Activated T-cell treated with anti-CD3 and anti-CD28 coated beads, Interleukin-2, amount 50 U/mL, for 48 hours (primary cell): ENCODE measurements around the gene SMCO3.

Experiments
- DNase-seq, 2 experiments: peaks; one replicate each; pipeline ENCODE4 v3.0.0-alpha.2; 2020

Gene SMCO3

DNA sequence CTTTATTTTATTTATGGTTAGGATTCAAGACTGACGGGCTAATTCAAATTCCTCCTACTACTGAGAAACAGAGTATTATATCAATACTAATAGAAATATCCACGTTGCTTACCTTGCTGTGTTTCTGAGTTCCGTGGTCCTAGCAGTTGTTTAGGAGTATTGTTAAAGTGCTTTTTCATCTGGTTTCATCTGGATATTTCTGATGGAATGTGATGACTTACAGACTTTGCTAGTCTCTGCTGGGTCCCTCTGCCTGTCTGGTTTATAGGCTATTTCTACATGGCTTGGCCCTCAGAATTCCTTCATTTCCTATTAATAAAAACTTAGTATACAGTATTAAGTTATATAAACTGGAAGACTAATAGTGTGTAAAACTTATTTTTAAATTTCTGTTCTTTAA is at the start of gene SMCO3:
Gene SMCO3 (minus strand): TSS at position 169 of the 400 bp plus-strand sequence. CDS start 7,502 bp downstream, outside the sequence.
- no peak for DNase-seq

DNA sequence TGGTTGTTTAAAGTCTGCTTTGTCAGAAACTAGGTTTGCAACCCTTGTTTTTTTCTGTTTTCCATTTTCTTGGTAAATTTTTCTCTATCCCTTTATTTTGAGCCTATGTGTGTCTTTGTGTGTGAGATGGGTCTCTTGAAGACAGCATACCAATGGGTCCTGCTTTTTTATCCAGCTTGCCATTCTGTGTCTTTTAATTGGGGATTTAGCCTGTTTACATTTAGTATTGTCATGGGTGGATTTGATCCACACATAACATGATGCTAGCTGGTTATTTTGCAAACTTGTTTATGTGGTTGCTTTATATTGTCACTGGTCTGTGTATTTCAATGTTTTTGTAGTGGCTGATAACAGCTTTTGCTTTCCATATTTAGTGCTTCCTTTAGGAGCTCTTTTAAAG is 46.5 kb upstream of the SMCO3 start:
- DNase-seq = no peak

DNA sequence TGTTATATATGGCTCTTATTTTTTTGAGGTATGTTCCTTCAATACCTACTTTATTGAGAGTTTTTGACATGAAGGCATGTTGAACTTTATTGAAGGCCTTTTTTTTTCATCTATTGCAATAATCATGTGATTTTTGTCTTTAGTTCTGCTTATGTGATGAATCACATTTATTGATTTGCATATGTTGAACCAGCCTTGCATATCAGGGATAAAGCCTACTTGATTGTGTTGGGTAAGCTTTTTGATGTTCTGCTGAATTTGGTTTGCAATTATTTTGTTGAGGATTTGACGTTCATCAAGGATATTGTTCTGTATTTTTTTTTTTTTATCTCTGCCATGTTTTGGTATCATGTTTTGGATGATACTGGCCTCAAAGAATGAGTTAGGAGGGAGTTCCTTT is 44.5 kb upstream of the SMCO3 start:
- DNase-seq = no peak

DNA sequence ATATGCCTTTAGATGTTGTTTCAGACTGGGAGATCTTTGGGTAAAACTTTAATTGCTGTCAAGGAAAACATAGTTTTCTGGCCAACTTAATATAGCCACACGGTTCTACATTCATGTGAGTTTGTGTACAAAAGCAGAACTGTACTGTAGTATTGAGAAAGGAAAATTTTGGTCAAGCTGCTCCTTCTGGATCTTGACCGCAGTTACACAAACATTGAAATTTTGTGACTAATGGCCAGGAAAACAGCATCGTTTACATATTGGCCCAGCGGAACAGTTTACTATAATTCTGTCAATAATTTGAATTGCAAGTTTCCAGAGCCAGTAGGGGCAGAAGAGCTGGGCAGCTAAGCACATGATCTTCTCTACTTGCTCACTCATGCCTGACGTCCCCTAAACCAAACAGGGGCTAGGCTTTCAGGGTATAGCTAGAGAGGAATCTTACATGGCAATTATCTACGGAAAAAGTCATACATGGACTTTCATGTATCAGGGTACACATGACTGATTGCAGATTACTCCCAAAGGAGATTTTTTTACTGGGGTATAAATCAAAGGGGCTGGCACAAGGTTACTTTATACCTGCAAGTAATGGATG is 40.7 kb upstream of the SMCO3 start:
- DNase-seq = no peak

DNA sequence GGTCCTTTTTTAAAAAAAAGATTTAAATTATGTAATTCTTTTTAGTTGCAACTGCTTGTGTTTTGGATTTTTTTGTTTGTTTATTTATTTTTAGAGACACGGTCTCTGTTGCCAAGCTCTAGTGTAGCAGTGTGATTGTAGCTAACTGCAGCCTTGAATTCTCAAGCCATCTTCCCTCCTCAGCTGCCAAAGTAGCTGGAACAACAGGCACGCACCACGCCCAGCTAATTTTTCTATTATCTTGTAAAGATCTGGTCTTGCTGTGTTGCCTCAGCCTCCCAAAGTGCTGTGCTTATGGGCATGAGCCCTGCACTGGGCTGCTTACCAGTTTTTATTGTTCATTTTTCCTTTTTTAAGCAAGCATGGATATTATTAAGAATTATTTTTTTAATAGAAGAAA is 40.0 kb upstream of the SMCO3 start:
- DNase-seq = no peak

DNA sequence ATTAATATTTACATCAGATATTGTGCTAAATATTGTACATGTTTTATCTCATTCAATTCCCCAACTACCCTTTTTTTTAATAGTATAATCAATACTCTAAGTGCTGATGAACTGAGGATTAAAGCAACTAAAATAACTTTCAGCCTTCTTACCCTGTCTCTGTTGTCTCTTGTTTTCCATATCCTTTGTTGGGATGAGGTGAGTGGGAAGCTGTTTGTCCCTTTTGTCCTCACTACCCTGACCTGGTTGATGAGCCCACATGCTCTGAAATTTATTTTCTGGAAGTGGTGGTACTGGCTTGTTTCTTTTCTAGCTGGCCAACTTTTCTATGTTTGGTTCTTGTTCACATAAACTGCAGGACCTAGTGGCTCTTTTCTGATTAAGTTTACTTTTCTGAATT is 38.9 kb upstream of the SMCO3 start:
- DNase-seq = no peak

DNA sequence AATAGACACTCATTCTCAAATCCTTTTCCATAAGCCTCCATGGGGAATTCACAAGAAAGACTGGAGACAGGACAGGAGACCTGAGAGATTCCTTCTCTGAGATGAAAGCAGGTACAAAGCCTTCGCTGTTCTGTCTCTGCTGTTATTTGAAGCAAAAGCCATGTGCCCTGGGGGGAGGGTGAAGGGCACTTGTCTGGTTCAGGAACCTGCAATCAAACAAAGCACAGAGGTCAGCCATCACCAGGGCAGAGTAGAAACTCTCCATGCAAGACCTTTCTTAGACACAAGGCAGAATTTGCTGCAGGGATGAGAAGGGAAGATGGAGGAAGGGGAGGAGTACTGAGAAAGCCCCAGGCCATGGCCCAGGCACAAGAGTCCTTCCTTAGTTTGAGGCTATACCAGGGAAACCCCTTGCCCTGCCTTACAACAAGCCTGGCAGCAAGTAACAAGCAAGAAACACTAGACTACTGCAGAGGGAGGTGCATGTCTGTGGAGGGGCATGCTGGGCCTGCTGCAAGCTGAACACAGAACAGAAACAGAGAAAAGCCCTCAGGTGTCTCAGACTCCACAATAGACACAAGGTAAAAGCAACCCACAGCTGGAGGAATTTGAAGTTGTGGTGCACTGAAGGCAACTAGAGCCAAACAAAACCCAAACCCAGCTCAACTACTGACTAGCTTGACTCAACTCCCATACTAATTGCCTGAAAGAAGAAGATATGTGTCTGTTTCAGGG is 37.1 kb upstream of the SMCO3 start:
- no peak for DNase-seq

DNA sequence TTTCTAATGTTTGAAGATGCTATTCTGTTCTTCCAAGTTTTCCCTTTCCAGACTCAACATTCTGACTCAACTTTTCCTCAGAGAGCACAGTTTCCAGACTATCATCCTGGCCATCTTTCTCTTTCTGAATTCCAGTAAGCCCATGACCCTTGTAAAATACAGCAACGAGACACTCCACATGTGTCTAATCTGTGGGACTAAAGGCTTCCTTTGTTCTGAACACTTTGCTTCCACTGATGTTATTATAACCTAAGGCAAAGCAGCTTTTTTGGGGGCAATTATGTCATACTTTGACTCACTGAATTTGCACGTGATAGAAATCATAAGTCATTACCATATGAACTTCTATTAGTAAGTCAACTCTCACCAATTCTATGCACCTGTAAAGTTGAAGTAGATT is 35.7 kb upstream of the SMCO3 start:
- no peak for DNase-seq

DNA sequence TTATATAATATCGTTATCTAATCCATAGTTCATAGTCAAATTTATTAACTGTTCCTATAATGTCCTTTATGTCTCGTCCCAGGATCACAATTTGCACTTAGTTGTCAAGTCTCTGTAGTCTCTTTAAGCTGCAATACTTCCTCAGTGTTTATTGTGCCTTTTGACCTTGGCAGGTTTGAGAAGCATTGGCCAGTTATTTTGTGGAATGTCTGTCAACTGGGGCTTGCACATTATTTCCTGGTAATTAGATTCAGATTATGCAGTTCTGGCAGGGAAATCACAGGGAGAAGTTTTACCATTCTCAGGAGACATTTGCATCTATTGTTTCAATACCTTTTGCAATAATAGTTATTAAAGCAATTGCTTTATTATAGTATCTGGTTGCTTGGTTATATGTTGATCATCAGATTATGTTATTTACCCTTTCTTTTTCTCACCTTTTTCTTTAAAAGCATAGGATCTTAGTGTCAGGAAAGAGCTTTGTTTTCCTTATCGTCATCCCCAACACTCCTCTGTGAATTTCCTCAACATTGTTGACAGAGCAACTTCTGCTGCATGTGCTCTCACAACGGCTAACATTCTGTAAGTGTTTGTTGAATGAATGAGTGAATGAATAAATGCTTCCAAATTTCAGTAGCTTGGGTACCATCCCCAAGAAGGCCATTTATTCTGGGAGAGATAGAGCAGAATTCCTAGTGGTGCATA is 33.0 kb upstream of the SMCO3 start:
- no peak for DNase-seq

DNA sequence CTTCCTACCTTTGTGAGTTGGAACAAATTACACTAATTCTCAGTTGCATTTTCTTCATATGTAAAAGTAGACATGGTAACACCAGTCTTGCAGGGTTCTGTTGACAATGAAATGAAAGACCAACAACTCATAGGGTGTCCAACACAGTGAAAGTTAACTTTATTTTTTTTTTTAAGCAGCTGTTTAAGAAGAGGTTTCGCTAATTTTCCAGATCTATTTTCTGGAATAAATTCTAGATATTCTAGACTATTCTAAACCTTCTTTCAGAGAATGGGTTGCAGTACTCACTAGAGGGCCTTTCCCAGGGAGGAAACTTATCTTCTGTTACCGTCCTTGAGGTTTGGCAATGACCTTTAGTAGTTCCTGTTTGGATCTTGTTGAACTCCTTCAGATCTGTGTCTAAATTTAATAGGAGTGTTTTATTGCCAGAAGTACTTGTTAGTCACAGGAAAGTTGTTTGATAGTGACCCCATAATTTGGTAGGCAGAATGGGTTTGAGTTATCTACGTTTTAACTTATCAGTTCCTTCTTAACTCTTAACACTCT is 32.1 kb upstream of the SMCO3 start:
- no peak for DNase-seq

DNA sequence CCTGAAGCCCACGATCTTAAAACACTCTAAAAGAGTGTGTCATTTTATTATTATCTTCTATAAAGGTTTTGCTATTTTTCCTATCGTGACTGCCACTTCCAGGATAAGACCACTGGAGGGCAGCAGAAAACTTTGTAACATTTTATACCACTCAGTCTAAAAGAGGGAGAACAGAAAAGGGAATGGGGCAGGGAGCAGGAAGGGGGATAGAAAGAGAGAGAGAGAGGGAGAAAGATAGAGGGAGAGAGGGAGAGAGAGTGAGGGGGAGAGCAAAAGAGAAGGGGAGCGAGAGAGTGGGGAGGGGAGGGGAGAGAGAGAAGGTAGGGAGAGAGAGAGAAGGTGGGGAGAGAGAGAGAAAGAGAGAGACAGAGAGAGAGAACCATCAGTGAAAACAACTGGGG is 31.4 kb upstream of the SMCO3 start:
- peak; percentile 53 to 54 for DNase-seq

DNA sequence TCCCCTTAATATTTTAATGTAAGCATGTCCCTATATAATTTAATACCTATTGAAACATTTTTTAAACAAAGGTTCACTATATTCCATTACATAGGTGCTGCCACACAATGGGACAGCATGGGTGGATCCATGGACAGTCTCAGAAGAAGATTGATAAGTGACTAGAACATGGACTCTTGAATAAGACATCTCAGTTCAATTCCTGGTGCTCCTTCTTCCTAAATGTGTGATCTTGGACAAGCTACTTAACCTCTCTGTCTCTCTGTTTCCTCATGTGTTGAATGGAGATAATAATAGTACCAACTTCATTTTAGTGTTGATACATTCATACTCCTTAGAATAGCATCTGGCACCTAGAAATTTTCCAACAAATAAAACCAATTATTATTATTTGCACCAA is 30.4 kb upstream of the SMCO3 start:
- no peak for DNase-seq

DNA sequence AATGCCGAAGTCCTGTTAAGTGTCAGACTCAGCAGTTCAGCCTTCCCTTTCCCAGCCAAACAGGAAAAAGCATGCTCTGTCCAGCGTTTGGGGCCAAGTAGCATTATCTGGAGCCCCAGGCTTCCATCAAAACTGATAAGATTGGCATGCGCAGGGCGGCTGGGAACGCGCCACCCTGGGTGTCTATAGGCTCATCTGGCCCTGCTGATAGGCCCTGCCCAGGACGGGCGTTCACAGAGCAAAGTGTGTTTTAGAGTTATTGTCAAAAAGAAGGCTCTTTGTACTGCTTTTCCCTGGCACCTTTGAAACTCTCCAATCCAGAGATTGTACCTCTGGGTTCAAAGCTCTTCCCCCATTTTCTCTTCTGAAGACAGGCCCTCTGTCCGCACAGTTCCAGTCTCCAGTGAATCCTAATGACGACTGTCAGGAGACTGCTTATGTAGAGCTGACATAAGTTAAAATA is 29.5 kb upstream of the SMCO3 start, which contains the start of gene ART4:
Gene ART4 (minus strand): TSS at position 102 of the 463 bp plus-strand sequence. CDS start 413 bp downstream, outside the sequence.
- no peak for DNase-seq

DNA sequence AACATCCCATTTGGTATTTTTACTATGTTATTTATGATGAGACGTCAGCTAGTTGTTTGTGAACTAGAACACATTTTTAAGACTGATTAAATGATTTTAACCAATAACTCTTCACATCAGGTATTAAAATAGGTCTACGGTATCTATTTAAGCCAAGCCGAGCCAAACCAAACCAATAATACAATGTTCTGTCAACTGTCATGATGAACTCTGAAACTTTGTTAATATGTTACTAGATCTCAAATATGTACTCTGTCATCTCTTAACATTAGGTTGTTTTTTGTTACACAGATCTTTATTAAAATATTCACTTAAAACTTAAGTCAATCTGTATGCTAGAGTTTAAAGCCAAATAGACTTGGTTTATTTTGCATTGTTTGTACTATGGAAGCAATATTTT is 28.3 kb upstream of the SMCO3 start:
- no peak for DNase-seq

DNA sequence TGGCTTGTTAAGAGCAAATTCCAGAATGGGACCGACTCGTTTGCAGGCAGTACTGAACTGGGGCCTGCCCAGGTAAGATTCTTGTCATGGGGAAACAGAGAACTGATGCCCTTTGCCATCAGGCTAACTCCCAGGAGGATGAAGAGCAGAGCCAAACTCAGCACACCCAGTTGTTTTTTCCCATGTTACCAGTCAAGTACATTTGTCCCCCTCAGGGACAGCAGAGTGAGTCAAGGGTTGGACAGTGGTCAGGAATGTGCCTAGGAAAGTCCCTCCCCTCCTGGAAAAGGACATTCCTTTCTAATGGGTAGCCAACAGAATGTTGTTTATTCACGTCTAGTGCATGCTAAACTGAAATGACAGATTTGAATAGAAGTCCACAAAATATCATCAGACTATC is 27.8 kb upstream of the SMCO3 start:
- no peak for DNase-seq

DNA sequence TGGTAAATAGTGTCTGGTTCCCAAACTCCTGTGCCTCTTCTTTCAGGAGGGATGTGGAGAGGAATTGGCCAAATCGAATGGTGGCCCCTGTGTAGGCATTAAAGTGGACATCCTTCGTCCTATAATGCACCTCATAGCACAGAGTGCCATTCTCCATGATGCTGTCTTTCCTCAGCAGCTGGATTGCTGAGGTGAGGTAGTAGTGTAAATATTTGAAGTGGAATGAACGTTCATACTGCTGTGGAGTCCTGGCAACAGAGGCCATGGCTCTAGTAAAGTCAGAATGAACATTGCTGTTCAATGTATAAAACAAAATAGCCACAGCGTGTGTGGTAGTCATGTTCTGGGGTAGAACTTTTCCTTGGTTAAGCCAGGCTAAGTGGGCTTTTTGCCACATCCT is 26.6 kb upstream of the SMCO3 start:
- DNase-seq = no peak

DNA sequence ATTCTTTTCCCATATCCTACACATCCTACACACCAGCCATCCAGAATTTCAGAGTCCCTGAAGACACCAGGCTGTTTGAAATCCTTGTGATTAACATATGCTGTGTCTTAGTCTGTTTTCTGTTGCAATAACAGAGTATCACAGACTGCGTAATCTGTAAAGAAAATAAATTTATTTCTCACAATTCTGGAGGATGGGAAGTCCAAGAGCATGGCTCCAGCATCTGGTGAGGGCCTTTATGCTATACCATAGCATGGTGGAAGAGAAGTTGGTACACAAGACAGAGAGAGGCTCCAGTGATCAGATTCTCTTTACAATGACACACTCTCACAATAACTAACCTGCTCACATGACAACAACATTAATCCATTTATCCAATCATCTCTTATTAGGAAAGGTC is 25.3 kb upstream of the SMCO3 start:
- no peak for DNase-seq

DNA sequence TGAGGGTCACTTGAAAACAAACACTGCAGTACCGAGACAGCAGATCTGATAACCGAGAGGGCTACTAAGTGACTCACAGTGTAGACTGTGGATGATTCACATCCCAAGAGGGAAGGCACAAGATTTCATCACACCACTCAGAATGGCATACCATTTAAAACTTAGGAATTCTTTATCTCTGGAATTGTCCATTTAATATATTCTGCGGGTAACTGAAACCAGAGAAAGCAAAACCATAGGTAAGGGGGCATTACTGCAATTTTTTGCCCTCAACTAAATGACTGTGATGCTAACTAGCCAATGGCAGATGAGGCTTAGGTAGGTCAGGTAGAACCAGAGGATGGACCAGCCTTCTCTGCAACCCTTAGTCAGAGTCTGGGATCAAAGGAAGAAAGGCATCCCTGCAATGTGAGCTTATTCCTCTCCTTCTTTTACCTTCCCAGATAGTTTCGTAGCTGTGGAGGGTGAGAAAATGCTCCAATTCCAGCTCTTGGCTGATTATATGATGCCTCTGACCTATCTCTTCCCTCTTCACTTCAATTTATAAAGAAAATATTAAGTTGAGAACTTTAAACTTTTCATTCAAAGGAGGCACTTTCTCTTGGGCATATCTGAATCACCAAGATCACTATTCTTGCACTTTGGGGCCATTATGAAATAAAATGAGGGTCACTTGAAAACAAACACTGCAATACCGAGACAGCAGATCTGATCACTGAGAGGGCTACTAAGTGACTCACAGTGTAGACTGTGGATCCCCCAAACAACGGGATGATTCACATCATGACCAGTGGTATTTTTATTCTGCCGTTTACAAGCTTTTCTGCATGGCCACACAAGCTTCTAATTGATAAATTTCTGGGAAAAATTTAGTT is 22.6 kb upstream of the SMCO3 start:
- no peak for DNase-seq

DNA sequence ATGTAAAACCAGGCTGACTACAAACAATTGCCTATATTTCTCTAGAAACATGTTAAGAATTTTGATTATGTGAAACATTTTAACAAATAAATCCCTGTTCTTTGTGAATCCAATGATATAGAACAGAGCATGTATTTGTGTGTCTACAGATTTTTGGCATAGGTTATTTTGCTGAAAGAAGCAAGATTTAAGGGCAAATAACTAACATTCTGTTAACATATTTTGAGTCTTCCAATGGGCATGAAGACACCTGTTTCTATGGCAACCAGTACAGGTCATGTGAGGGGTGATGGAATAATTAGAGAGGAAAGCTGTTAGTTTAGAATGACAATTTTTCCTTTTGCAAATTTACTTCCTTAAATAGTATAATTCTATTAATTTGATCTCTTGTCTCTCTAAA is 20.5 kb upstream of the SMCO3 start:
- no peak for DNase-seq

DNA sequence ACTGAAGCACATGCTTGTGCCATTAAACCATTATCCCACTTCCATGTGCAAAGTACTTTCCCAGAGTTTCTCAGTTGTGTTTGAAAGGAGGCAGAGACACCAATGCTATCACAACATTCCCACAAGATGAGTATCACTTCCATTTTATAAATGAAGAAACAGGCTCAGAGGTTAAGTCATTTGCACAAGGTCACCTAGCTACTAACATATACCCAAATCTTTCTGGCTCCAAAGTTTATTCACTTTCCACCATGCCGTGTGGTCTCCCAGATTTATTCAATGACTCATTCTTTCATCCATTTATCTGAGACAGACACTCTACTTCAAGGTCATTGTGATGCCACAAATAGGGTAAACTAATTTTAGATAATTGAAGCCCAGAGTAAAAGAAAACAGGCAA is 20.0 kb upstream of the SMCO3 start:
- no peak for DNase-seq

DNA sequence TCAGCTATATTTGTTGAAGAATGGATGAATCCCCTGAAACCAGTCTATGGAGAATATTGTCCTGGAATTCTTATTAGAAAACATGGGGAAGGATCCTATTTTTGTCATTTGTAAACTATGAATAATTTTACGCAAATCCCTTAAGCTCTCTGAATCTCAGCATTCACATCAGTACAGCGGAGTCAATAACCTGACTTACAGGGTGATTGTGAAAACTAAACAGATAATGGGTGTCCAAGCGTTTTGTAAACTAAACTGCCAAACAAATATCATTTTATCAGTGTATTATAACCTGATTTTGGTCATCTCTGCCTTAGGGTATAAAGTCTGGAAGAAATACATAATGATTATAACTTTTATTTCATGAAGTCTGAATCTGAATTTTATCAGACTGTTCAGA is 19.4 kb upstream of the SMCO3 start:
- DNase-seq = no peak

DNA sequence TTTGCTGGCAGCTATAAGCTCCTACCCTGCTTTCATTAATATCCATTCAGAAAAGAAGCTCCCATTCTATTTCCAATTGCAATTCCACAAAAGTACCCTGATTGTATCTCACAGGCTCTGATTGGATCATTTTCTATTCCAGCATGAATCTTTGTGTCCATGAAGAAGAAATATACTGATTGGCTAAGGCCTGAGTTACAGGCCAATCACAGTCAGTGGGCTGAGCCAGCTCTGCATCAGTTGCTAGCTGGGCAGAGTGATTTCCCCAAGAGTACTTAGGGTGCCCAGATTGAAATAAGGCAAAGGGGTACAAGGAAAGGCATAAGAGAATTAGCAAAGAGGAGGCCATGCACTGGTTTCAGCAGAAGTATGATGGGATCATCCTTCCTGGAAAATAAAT is 14.9 kb upstream of the SMCO3 start:
- no peak for DNase-seq

DNA sequence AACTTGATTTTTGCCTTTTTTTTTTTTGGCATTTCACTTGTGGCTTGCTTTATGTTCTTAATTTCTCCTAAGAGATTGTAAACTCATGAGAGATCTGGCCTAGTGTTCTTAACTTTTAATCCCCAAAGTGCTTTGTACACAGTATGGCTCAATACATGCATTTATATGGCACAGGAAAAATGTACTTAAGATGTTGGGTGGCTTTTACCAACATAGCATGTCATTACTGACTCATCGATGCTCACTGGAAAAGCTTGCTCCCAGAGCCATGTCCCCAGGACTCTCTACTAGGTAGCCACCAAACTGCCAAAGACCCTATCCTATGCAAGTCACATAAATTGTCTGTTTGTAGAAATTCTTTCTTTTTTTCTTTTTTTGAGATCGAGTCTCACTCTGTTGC is 13.1 kb upstream of the SMCO3 start:
- DNase-seq = no peak
